D721Med (cell line): ENCODE measurements around the gene ZBTB17.
"Not testable (repeated sequence)": the region's sequence is repeated elsewhere in the genome, so short reads cannot be mapped to it uniquely, and the experiment has no call there.

Experiments used
- DNase-seq: peaks from one replicate; pipeline ENCODE4 v3.0.0; 2011; ENCODE audit warnings: low spot score; ENCODE audit not compliant: insufficient read length
- FAIRE-seq: peaks from 2 replicates; lab custom pipeline; 2011; peaks lifted over from hg19 to GRCh38; lab: Jason Lieb, UNC
- CTCF ChIP-seq: IDR thresholded peaks from 2 replicates; pipeline ENCODE4 v1.5.1; 2012; ENCODE audit warnings: mild to moderate bottlenecking, control low read depth; ENCODE audit not compliant: insufficient read depth; ENCODE audit errors: missing control alignments

Gene ZBTB17

GRCh38 chr1:15911927-15912326, 64.0 kb downstream of the ZBTB17 start:
- no peak for TF ChIP-seq CTCF
- FAIRE-seq (no peak), DNase-seq (no peak)

- no peak for TF ChIP-seq CTCF
These were observed 64.8 kb downstream of the ZBTB17 start for GRCh38 chr1:15911141-15911540.

GRCh38 chr1:15908597-15908996, 67.3 kb downstream of the ZBTB17 start:
- DNase-seq = no peak
- no peak for FAIRE-seq
- no peak for TF ChIP-seq CTCF

More at GRCh38 chr1:15911141-15911540, 64.8 kb downstream of the ZBTB17 start:
- DNase-seq = no peak
- no peak for FAIRE-seq

DNA sequence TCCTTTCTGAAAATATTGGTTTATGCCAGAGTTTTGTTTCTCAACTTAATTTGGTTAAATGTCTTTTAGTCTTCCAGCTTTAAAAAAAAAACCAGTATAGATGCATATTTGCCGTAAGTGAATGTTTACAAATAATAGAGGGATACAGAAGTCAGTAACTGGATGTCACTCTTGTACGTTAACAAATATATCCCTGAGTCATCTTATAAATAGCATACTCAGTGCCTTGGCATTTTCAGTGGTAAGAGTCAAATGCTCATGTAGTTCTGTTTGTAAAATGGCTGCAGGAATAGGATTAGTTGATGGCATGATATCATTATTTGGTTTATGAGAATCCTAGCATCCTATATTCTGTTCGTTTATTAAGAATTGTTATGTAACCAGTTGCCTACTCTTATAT, 73.0 kb downstream of the ZBTB17 start:
- DNase-seq (no peak), FAIRE-seq (no peak)
- TF ChIP-seq CTCF = no peak

GRCh38 chr1:15900662-15901279, 75.1 kb downstream of the ZBTB17 start:
- DNase-seq (no peak), FAIRE-seq (no peak)
- TF ChIP-seq CTCF = no peak

DNA sequence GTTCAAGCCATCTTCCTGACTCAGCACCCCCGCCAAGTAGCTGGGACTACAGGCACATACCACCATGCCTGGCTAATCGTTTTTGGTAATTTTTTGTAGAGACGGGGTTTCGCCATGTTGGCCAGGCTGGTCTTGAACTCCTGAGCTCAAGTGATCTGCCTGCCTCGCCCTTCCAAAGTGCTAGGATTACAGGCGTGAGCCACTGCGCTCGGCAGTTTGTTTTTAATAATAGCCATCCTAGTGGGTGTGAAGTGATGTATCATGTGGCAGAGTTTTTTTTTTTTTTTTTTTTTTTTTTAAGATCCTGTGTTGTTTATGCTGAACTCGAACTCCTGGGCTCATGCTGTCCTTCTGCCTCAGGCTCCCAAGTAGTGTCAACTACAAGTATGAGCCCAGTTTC, 76.6 kb downstream of the ZBTB17 start:
- no peak for FAIRE-seq
- no peak for DNase-seq
- TF ChIP-seq CTCF = no peak

DNA sequence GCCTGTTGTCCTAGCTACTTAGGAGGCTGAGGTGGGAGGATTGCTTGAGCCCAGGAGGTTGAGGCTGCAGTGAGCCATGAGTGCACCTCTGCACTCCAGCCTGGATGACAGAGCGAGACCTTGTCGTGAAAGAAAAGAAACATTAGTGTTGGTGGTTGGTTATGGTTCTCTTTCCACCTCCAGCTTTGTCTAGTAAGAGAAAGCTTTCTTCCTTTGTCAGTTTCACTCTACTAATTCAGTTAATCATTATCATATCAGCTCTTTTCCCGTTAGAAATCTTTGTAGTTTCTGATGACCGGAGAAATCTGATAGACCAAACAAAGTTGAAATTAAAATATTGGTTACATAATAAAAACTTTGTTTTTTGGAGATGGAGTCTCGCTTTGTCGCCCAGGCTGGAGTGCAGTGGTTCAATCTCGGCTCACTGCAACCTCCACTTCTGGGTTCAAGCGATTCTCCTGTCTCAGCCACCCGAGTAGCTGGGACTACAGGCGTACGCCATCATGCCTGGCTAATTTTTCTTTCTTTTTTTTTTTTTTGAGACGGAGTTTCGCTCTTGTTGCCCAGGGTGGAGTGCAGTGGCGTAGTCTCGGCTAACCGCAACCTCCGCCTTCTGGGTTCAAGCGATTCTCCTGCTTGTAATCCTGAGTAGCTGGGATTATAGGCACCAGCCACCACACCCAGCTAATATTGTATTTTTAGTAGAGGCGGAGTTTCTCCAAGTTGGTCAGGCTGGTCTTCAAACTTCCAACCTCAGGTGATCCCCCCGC, 78.9 kb downstream of the ZBTB17 start:
- not testable (repeated sequence) for FAIRE-seq, DNase-seq
